B cell (primary cell): ENCODE results near the gene GULP1. TPM values are rescaled to one million over a fixed set of nuclear protein-coding genes. Genes with fewer than 3 reads are reported as not detected.

Experiments used
- ATAC-seq: fragments of 200-7000 bp; cut with Tn5 transposase; one replicate; pipeline ENCODE4 v1.10.0; 2021; ENCODE audit warnings: low read depth, mild to moderate bottlenecking, moderate number of reproducible peaks, moderate library complexity
- CTCF ChIA-PET: fragments of 350-600 bp; sonication (Branson Sonifier 250); formaldehyde crosslinking; loops from one replicate; lab custom pipeline; 2021; ENCODE audit warnings: antibody characterized with exemption, inconsistent platforms; lab: Charles Lee
- POLR2A ChIA-PET: fragments of 350-600 bp; sonication (Branson Sonifier 250); formaldehyde crosslinking; loops from one replicate; lab custom pipeline; 2021; ENCODE audit warnings: antibody characterized with exemption; lab: Charles Lee
- DNase-seq: peaks from one replicate; pipeline ENCODE4 v3.0.0; 2013
- H2AFZ ChIP-seq: 2 replicates; pipeline ENCODE4 v1.6.1; 2012; ENCODE audit warnings: mild to moderate bottlenecking, low read depth, low read length; ENCODE audit not compliant: insufficient read depth, poor library complexity, severe bottlenecking
- H3K27ac ChIP-seq, 2 donors: 1 replicate in 1 of 2; 2 replicates in 1 of 2; pipeline ENCODE4 v1.5.1; 2012 to 2013; ENCODE audit warnings: low read length in 2 of 2, mild to moderate bottlenecking in 2 of 2, moderate library complexity in 1 of 2
- H3K27me3 ChIP-seq, 4 experiments: fragments of 200-600 bp in 1 of 4; sonication (generic) in 1 of 4; replicated peaks in 1 of 4; 1 replicate in 2 of 4; 2 replicates in 2 of 4; pipeline versions ENCODE4 v1.6.1 to v1.7.0; 2013 to 2016; ENCODE audit warnings: low read length in 3 of 4, mild to moderate bottlenecking in 2 of 4, mixed read lengths in 1 of 4, moderate library complexity in 1 of 4; ENCODE audit not compliant: insufficient read depth in 4 of 4, control insufficient read depth in 3 of 4; ENCODE audit errors: control extremely low read depth in 1 of 4
- H3K36me3 ChIP-seq, 2 experiments: replicated peaks in 1 of 2; 1 replicate in 1 of 2; 2 replicates in 1 of 2; pipeline versions ENCODE4 v1.6.1 to v1.7.1; 2013; ENCODE audit warnings: low read length in 1 of 2; ENCODE audit not compliant: insufficient read depth in 2 of 2, control insufficient read depth in 1 of 2; ENCODE audit errors: control extremely low read depth in 1 of 2, extremely low read depth in 1 of 2
- H3K4me1 ChIP-seq, 2 donors: fragments of 200-600 bp in 1 of 2; sonication (generic) in 1 of 2; 1 replicate in 1 of 2; 2 replicates in 1 of 2; pipeline versions ENCODE4 v1.5.1 to v1.6.1; 2013 to 2017; ENCODE audit warnings: low read length in 2 of 2; ENCODE audit not compliant: control insufficient read depth in 2 of 2, insufficient read depth in 2 of 2
- H3K4me2 ChIP-seq: replicated peaks from 2 replicates; pipeline ENCODE3; 2012; ENCODE audit warnings: mild to moderate bottlenecking, low read depth, low read length; ENCODE audit not compliant: poor library complexity, severe bottlenecking
- H3K4me3 ChIP-seq, 5 experiments: fragments of 200-600 bp in 1 of 5; sonication (generic) in 1 of 5; 1 replicate in 3 of 5; 2 replicates in 2 of 5; pipeline versions ENCODE4 v1.5.1 to v1.7.0; 2011 to 2016; ENCODE audit warnings: low read length in 4 of 5, mild to moderate bottlenecking in 4 of 5, low read depth in 2 of 5, control low read depth in 1 of 5, moderate library complexity in 1 of 5; ENCODE audit not compliant: insufficient read depth in 1 of 5; ENCODE audit errors: control extremely low read depth in 1 of 5, extremely low read depth in 1 of 5
- H3K79me2 ChIP-seq: fragments of 200-600 bp; sonication (generic); one replicate; pipeline ENCODE4 v1.6.0; 2016; ENCODE audit warnings: low read length; ENCODE audit not compliant: control insufficient read depth, insufficient read depth
- H3K9ac ChIP-seq: fragments of 200-600 bp; sonication (generic); 2 replicates; pipeline ENCODE4 v1.6.1; 2017; ENCODE audit warnings: mild to moderate bottlenecking, low read length, moderate library complexity
- H3K9me3 ChIP-seq, 3 donors: one replicate each; pipeline versions ENCODE4 v1.6.1 to v1.7.1; 2013; ENCODE audit warnings: low read length in 2 of 3; ENCODE audit not compliant: control insufficient read depth in 2 of 3, insufficient read depth in 1 of 3; ENCODE audit errors: control extremely low read depth in 1 of 3
- H4K20me1 ChIP-seq: 2 replicates; pipeline ENCODE4 v1.6.0; 2012; ENCODE audit warnings: mild to moderate bottlenecking, low read length; ENCODE audit not compliant: insufficient read depth, control insufficient read depth, poor library complexity, severe bottlenecking
- H3K27ac Mint-ChIP-seq: one replicate; pipeline ENCODE4 v1.8.0; 2021; ENCODE audit warnings: mixed read lengths
- H3K27me3 Mint-ChIP-seq: one replicate; pipeline ENCODE4 v1.8.0; 2021; ENCODE audit warnings: mixed read lengths
- H3K4me1 Mint-ChIP-seq: one replicate; pipeline ENCODE4 v1.8.0; 2021; ENCODE audit warnings: mixed read lengths
- H3K4me3 Mint-ChIP-seq: one replicate; pipeline ENCODE4 v1.8.0; 2021; ENCODE audit warnings: mixed read lengths
- H3K9me3 Mint-ChIP-seq: one replicate; pipeline ENCODE4 v1.8.0; 2022; ENCODE audit warnings: mixed read lengths; ENCODE audit not compliant: insufficient read depth
- EZH2 ChIP-seq: IDR thresholded peaks from 2 replicates; pipeline ENCODE4 v1.6.1; 2012; ENCODE audit warnings: borderline replicate concordance, low read depth, mild to moderate bottlenecking, moderate library complexity, low read length; ENCODE audit not compliant: insufficient read depth, poor library complexity, severe bottlenecking
- WGBS: methylation state at CpG from one replicate; pipeline ENCODE4 v1.1.5; 2013; ENCODE audit warnings: missing lambda C conversion rate; ENCODE audit not compliant: insufficient coverage; 5-methylcytosine and 5-hydroxymethylcytosine counted together
- intact Hi-C: fragments of 100-400 bp; cut with micrococcal nuclease; formaldehyde crosslinking; loops from one replicate; pipeline ENCODE4 v1.10.0; 2022
- polyA plus RNA-seq: library from polyadenylated mRNA; depleted of rRNA; stranded (reverse); fragments of >200 nt; gene quantifications from 2 replicates; pipeline ENCODE4 v1.2.3, GENCODE V29; 2012
- total RNA-seq, 2 donors: library from RNA; stranded (reverse); fragments of 120-200 nt in 1 of 2; gene quantifications; 1 replicate in 1 of 2; 2 replicates in 1 of 2; pipeline versions ENCODE4 v1.2.3 to v1.2.4, GENCODE V29; 2013 to 2022
- TF ChIP-seq, protein P1 (sequence below): fragments of 200-600 bp; IDR thresholded peaks from one replicate; pipeline ENCODE4 v1.8.0; 2022; ENCODE audit warnings: antibody characterized with exemption, mild to moderate bottlenecking

GULP1 gene
- total and polyA plus RNA-seq, 2 donors (not counting 1 experiment from before 2014, with no cell fraction given), result not detected

DNA sequence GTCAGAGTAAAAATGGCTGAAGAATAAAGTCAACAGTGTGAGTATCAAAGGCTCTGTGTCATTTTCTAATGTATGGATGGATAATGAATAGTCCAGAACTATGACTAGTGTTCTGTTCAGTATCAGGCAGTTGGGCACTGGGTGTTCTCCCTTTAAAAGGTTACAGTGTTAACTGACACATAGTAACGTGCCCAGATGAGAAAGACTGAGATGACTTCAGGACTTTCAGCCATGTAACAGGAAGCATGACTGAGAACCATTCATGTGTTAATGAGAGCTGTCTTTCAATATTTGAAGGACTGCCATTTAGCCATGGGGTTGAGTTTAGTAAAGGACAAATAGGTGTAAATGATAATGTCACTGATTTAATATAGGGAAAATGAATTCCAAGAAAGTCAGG lies 187.1 kb downstream of the GULP1 start:
- Histone ChIP-seq H3K4me1 (no peaks in the 10 kb centered on the region), H2AFZ (no peak overlapping the region), H4K20me1 (no peaks in the 10 kb centered on the region), H3K9ac (no peak overlapping the region), H3K27me3 (no peaks in the 10 kb centered on the region), H3K4me2 (no peak overlapping the region), H3K9me3 (peaks cover 0 to under 1% (median 0%) of the 10 kb centered on the region in 3 donors), H3K4me3 (no peak overlapping the region), H3K79me2 (no peaks in the 10 kb centered on the region), H3K27ac (no peak overlapping the region), H3K36me3 (no peaks in the 10 kb centered on the region)
- ChIA-PET POLR2A (no interaction called here), CTCF (no interaction called here)
- Mint-ChIP-seq H3K4me3 (no peak overlapping the region), H3K27ac (no peak overlapping the region), H3K9me3 (no peaks in the 10 kb centered on the region), H3K27me3 (no peaks in the 10 kb centered on the region), H3K4me1 (no peaks in the 10 kb centered on the region)
- TF ChIP-seq EZH2, result no peak
- TF ChIP-seq, protein P1, sequence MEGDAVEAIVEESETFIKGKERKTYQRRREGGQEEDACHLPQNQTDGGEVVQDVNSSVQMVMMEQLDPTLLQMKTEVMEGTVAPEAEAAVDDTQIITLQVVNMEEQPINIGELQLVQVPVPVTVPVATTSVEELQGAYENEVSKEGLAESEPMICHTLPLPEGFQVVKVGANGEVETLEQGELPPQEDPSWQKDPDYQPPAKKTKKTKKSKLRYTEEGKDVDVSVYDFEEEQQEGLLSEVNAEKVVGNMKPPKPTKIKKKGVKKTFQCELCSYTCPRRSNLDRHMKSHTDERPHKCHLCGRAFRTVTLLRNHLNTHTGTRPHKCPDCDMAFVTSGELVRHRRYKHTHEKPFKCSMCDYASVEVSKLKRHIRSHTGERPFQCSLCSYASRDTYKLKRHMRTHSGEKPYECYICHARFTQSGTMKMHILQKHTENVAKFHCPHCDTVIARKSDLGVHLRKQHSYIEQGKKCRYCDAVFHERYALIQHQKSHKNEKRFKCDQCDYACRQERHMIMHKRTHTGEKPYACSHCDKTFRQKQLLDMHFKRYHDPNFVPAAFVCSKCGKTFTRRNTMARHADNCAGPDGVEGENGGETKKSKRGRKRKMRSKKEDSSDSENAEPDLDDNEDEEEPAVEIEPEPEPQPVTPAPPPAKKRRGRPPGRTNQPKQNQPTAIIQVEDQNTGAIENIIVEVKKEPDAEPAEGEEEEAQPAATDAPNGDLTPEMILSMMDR, result no peak
- intact Hi-C loops, result no loop called here
- ATAC-seq (no peak), DNase-seq (no peak)
- 57% methylated on average over 1 of the region's 1 CpG for WGBS

DNA sequence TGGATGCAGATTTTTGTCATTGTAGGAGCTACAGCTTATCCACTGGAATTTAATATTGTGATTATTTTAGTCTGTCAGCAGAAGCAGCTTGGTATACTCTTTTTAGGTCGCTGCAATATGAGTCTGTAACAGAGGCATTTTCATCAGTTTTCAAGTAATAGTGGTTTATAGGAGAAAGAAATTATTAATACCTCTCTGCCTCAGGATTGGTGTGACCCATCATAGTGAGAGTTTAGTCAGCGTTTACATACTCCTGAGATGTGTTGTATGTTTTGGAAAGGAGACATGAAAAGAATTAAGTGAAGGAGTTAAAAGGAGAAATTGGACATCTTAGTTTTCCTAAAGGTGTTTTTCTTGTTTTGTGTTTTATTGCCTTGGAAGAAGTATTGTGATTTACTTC lies 189.8 kb downstream of the GULP1 start:
- H3K27me3 Mint-ChIP-seq, result no peaks in the 10 kb centered on the region
- Histone ChIP-seq H3K9me3 (no peaks in the 10 kb centered on the region), H3K27me3 (no peaks in the 10 kb centered on the region), H3K27ac (no peak overlapping the region), H3K9ac (no peak overlapping the region), H3K79me2 (no peaks in the 10 kb centered on the region), H2AFZ (no peak overlapping the region), H3K4me1 (no peaks in the 10 kb centered on the region), H3K4me3 (no peak overlapping the region), H3K36me3 (no peaks in the 10 kb centered on the region), H4K20me1 (no peaks in the 10 kb centered on the region), H3K4me2 (no peak overlapping the region)
- CTCF ChIA-PET, result no interaction called here
- POLR2A ChIA-PET, result no interaction called here
- no peak overlapping the region for H3K27ac Mint-ChIP-seq
- no peaks in the 10 kb centered on the region for H3K9me3 Mint-ChIP-seq
- no peaks in the 10 kb centered on the region for H3K4me1 Mint-ChIP-seq
- no peak overlapping the region for H3K4me3 Mint-ChIP-seq
- TF ChIP-seq, protein P1, result no peak
- TF ChIP-seq EZH2, result no peak
- ATAC-seq (no peak), DNase-seq (no peak)
- WGBS, result 80% methylated on average over 1 of the region's 2 CpGs
- intact Hi-C loops, result no loop called here
